NCI-H748 (cell line): ENCODE data around the gene ATP6V1D.
"Not testable (repeated sequence)": the region's sequence is repeated elsewhere in the genome, so short reads cannot be mapped to it uniquely, and the experiment has no call there.

Source experiments
- DNase-seq: peaks from one replicate; lab custom pipeline; 2025; ENCODE audit not compliant: unreplicated experiment; lab: John Stamatoyannopoulos, UW

Gene ATP6V1D

GRCh38 chr14:67371247-67372148, 11.9 kb upstream of the ATP6V1D start:
- DNase-seq = no peak

- no peak for DNase-seq
Measured at GRCh38 chr14:67370830-67371229, 11.2 kb upstream of the ATP6V1D start.

GRCh38 chr14:67365476-67365875, 5.9 kb upstream of the ATP6V1D start:
- no peak for DNase-seq

- DNase-seq = no peak
Measured at GRCh38 chr14:67360470-67361206, 1.0 kb upstream of the ATP6V1D start.

- DNase-seq = peak; percentile 44
Measured at GRCh38 chr14:67358924-67359774, 455 bp downstream of the ATP6V1D start.

- DNase-seq = no peak
Measured at GRCh38 chr14:67357969-67358354, 1.6 kb downstream of the ATP6V1D start.

GRCh38 chr14:67357186-67357968, 2.2 kb downstream of the ATP6V1D start:
- no peak for DNase-seq

- DNase-seq = no peak
Measured at GRCh38 chr14:67352055-67352454, 7.5 kb downstream of the ATP6V1D start.

- no peak for DNase-seq
Measured at GRCh38 chr14:67345583-67345982, 14.0 kb downstream of the ATP6V1D start.

GRCh38 chr14:67343601-67344230, 15.9 kb downstream of the ATP6V1D start:
- DNase-seq = no peak

GRCh38 chr14:67341231-67341630, 18.4 kb downstream of the ATP6V1D start:
- not testable (repeated sequence) for DNase-seq

GRCh38 chr14:67335781-67336180, 23.8 kb downstream of the ATP6V1D start:
- DNase-seq = peak; percentile 10

- DNase-seq = no peak
Measured at GRCh38 chr14:67332468-67332867, 27.1 kb downstream of the ATP6V1D start.

GRCh38 chr14:67331368-67332125, 28.1 kb downstream of the ATP6V1D start:
- no peak for DNase-seq

- not testable (repeated sequence) for DNase-seq
Measured at GRCh38 chr14:67329666-67330065, 29.9 kb downstream of the ATP6V1D start.

- no peak for DNase-seq
Measured at GRCh38 chr14:67319142-67319541, 40.5 kb downstream of the ATP6V1D start.

- DNase-seq = no peak
Measured at GRCh38 chr14:67317822-67318221, 41.8 kb downstream of the ATP6V1D start.

GRCh38 chr14:67313153-67313552, 46.5 kb downstream of the ATP6V1D start:
- DNase-seq = peak; percentile 8

GRCh38 chr14:67311868-67312267, 47.7 kb downstream of the ATP6V1D start:
- DNase-seq = no peak
